ENCODE results near the gene VDR. TPM values are rescaled to one million over a fixed set of nuclear protein-coding genes. Genes with fewer than 3 reads are reported as not detected.

Gene VDR
- total RNA-seq, 1 experiment from 2014 or later, result 9.5 TPM

- no peak for ATAC-seq
- H3K4me2 ChIP-seq (ENCODE audit: low read length), result peak overlapping the region; percentile 97
- no peaks in the 10 kb centered on the region for H3K36me3 ChIP-seq (ENCODE audit: control insufficient read depth in 1 of 2, insufficient read depth in 2 of 2, low read length in 2 of 2)
- H3K4me3 ChIP-seq (replicated peaks in 1 of 2; ENCODE audit: low read depth in 1 of 2, low read length in 2 of 2), result peak overlapping the region in 1 of 2 experiments; percentile 59; a peak in 1 of 4 replicates
- TF ChIP-seq ZFX (IDR thresholded peaks at IDR 0.05) (no peak), SIN3A (IDR thresholded peaks at IDR 0.05; ENCODE audit: low read depth) (no peak), RAD21 (IDR thresholded peaks at IDR 0.05; ENCODE audit: low read depth) (no peak), YY1 (IDR thresholded peaks at IDR 0.05; ENCODE audit: extremely low read depth, insufficient replicate concordance, low read depth, low read length) (no peak), EZH2 (IDR thresholded peaks at IDR 0.05) (no peak), MAX (IDR thresholded peaks at IDR 0.05) (no peak), SRF (IDR thresholded peaks at IDR 0.05; ENCODE audit: low read depth) (no peak), POLR2A (IDR thresholded peaks at IDR 0.05; ENCODE audit: borderline replicate concordance, extremely low read depth, insufficient read depth, insufficient read length) (no peak), JUND (IDR thresholded peaks at IDR 0.05) (no peak), TCF7L2 (IDR thresholded peaks at IDR 0.05; ENCODE audit: borderline replicate concordance, extremely low read depth, insufficient read depth, insufficient read length) (no peak), POLR2AphosphoS5 (IDR thresholded peaks at IDR 0.05; ENCODE audit: low read depth, low read length) (no peak), ATF3 (IDR thresholded peaks at IDR 0.05) (no peak), CEBPB (IDR thresholded peaks at IDR 0.05; ENCODE audit: low read depth) (no peak), SP1 (IDR thresholded peaks at IDR 0.05; ENCODE audit: low read depth) (no peak), FOSL1 (IDR thresholded peaks at IDR 0.05; ENCODE audit: low read depth) (no peak), EZH2phosphoT487 (IDR thresholded peaks at IDR 0.05; ENCODE audit: borderline replicate concordance) (no peak)
- TF ChIP-seq, protein P1, sequence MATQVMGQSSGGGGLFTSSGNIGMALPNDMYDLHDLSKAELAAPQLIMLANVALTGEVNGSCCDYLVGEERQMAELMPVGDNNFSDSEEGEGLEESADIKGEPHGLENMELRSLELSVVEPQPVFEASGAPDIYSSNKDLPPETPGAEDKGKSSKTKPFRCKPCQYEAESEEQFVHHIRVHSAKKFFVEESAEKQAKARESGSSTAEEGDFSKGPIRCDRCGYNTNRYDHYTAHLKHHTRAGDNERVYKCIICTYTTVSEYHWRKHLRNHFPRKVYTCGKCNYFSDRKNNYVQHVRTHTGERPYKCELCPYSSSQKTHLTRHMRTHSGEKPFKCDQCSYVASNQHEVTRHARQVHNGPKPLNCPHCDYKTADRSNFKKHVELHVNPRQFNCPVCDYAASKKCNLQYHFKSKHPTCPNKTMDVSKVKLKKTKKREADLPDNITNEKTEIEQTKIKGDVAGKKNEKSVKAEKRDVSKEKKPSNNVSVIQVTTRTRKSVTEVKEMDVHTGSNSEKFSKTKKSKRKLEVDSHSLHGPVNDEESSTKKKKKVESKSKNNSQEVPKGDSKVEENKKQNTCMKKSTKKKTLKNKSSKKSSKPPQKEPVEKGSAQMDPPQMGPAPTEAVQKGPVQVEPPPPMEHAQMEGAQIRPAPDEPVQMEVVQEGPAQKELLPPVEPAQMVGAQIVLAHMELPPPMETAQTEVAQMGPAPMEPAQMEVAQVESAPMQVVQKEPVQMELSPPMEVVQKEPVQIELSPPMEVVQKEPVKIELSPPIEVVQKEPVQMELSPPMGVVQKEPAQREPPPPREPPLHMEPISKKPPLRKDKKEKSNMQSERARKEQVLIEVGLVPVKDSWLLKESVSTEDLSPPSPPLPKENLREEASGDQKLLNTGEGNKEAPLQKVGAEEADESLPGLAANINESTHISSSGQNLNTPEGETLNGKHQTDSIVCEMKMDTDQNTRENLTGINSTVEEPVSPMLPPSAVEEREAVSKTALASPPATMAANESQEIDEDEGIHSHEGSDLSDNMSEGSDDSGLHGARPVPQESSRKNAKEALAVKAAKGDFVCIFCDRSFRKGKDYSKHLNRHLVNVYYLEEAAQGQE (IDR thresholded peaks at IDR 0.05; ENCODE audit: low read depth), result no peak
- TF ChIP-seq, protein P2, sequence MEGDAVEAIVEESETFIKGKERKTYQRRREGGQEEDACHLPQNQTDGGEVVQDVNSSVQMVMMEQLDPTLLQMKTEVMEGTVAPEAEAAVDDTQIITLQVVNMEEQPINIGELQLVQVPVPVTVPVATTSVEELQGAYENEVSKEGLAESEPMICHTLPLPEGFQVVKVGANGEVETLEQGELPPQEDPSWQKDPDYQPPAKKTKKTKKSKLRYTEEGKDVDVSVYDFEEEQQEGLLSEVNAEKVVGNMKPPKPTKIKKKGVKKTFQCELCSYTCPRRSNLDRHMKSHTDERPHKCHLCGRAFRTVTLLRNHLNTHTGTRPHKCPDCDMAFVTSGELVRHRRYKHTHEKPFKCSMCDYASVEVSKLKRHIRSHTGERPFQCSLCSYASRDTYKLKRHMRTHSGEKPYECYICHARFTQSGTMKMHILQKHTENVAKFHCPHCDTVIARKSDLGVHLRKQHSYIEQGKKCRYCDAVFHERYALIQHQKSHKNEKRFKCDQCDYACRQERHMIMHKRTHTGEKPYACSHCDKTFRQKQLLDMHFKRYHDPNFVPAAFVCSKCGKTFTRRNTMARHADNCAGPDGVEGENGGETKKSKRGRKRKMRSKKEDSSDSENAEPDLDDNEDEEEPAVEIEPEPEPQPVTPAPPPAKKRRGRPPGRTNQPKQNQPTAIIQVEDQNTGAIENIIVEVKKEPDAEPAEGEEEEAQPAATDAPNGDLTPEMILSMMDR (IDR thresholded peaks at IDR 0.05 in 2 of 3, conservative IDR thresholded peaks at IDR 0.05 in 1 of 3; ENCODE audit: borderline replicate concordance in 1 of 3, insufficient read depth in 1 of 3, low read depth in 2 of 3, low read length in 2 of 3), result no peak
- no peak for DNase-seq (ENCODE audit: low read depth, low spot score)
- peaks cover 43 to 92% of the 10 kb centered on the region in 2 experiments for H3K4me1 ChIP-seq (ENCODE audit: control insufficient read depth in 1 of 2, insufficient read depth in 2 of 2, low read length in 2 of 2)
- H2AFZ ChIP-seq (ENCODE audit: low read depth, low read length, poor library complexity, severe bottlenecking), result no peak overlapping the region
- no peaks in the 10 kb centered on the region for H3K27me3 ChIP-seq (ENCODE audit: insufficient read depth, low read length)
- ChIA-PET POLR2A (interaction anchor here (2.2 kb wide), 1 partner anchor 18 kb away, joined by 8 read pairs; no protein-coding TSS in a partner anchor), RAD21 (ENCODE audit: low non-redundant PET in 1 of 2, low total read pairs in 2 of 2, uncharacterized antibody in 2 of 2, unreplicated experiment in 2 of 2) (interaction anchor here in 1 of 2 experiments (0.8 kb wide), 1 partner anchor 33 kb away, joined by 3 read pairs; no protein-coding TSS in a partner anchor), CTCF (interaction anchor here (1.3 to 3.7 kb wide), 2 partner anchors 9 to 26 kb away, joined by 4 to 20 read pairs; no protein-coding TSS in a partner anchor)
- intact Hi-C loops (cut with micrococcal nuclease), result no loop called here
- no peaks in the 10 kb centered on the region for H3K9me2 ChIP-seq (ENCODE audit: insufficient read depth)
- no TSS peak for BruUV-seq (replicated peaks)
- peak overlapping the region; percentile 67 for H3K9ac ChIP-seq (ENCODE audit: low read length)
- peak overlapping the region; percentile 79 for H3K27ac ChIP-seq (ENCODE audit: low read depth, low read length)
- no peaks in the 10 kb centered on the region for H4K20me1 ChIP-seq (ENCODE audit: insufficient read depth)
- no peaks in the 10 kb centered on the region for H3K9me3 ChIP-seq (ENCODE audit: control insufficient read depth in 1 of 2, insufficient read depth in 1 of 2, low read depth in 1 of 2, low read length in 2 of 2)
- H3K79me2 ChIP-seq (ENCODE audit: insufficient read depth, low read length), result peaks cover 94% of the 10 kb centered on the region
Measured at GRCh38 chr12:47811581-47812484, 93.0 kb downstream of the VDR start.

Measured in HCT116 (cell line).